ENCODE measurements around the gene IQGAP2. TPM values are rescaled to one million over a fixed set of nuclear protein-coding genes. Genes with fewer than 3 reads are reported as not detected.

Gene IQGAP2
- total RNA-seq, 6 donors from 2014 or later = 24.3 to 57.6 (median 28.9) TPM

DNA sequence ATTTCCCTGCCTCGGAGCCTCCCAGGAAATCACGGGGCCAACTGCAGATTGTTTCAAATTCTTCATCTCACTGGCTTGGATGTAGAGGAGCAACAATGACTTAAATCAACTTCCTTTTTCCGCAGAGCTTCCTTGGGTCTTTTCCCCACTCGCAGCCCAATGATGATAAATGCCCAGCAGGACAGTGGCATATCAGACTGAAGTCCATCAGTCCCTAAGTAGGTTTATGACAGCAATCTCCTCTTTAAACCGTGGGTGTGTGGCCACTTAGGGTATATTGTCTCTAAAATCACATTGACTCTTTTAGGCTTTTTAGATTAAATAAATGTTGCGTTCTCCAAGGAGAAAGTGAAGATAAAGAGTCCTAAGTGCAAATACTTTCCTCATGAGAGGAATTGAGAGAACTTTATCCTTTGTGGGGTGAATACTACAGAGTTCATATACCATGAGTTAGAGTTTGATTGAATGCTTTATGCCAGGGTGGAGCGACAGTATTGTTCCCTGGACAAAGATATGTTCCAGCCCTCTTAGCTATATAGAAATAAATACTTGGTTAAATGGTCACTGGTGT, 59.1 kb downstream of the IQGAP2 start:
- WGBS, 2 donors = 75 to 80% methylated on average over 7 of the region's 7 CpGs
- H3K4me1 ChIP-seq = peaks cover 0 to 20% (median 12%) of the 10 kb centered on the region in 4 donors
- no peaks in the 10 kb centered on the region for H3K27me3 ChIP-seq
- no peaks in the 10 kb centered on the region for H3K9me3 ChIP-seq
- H3K36me3 ChIP-seq = no peaks in the 10 kb centered on the region
- ATAC-seq (ENCODE audit: low FRiP score in 2 of 2) (no peak), DNase-seq (no peak)
- H3K27ac ChIP-seq = no peak overlapping the region
- TF ChIP-seq POLR2A (IDR thresholded peaks at IDR 0.05) = no peak
- TF ChIP-seq POLR2AphosphoS5 (IDR thresholded peaks at IDR 0.05) = no peak
- TF ChIP-seq, protein P1, sequence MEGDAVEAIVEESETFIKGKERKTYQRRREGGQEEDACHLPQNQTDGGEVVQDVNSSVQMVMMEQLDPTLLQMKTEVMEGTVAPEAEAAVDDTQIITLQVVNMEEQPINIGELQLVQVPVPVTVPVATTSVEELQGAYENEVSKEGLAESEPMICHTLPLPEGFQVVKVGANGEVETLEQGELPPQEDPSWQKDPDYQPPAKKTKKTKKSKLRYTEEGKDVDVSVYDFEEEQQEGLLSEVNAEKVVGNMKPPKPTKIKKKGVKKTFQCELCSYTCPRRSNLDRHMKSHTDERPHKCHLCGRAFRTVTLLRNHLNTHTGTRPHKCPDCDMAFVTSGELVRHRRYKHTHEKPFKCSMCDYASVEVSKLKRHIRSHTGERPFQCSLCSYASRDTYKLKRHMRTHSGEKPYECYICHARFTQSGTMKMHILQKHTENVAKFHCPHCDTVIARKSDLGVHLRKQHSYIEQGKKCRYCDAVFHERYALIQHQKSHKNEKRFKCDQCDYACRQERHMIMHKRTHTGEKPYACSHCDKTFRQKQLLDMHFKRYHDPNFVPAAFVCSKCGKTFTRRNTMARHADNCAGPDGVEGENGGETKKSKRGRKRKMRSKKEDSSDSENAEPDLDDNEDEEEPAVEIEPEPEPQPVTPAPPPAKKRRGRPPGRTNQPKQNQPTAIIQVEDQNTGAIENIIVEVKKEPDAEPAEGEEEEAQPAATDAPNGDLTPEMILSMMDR (IDR thresholded peaks at IDR 0.05) = no peak
- TF ChIP-seq EP300 (IDR thresholded peaks at IDR 0.05) = no peak
- H3K4me3 ChIP-seq = no peak overlapping the region

DNA sequence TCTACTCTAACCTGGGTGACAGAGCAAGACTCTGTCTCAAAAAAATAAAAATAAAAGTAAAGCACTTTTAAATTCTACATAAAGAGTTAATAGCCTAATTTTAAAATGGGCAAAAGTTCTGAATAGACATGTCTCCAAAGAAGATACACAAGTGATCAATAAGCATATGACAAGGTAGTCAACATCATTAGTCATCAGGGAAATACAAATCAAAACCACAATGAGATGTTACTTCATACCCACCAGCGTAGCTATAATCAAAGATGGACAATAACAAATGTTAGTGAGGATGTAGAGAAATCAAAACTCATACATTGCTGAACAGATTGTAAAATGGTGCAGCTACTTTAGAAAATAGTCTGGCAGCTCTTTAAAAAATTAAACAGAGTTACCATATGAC, 64.1 kb downstream of the IQGAP2 start:
- Histone ChIP-seq H3K4me1 (peaks cover 0 to 4% (median 1%) of the 10 kb centered on the region in 4 donors), H3K27ac (no peak overlapping the region), H3K9me3 (no peaks in the 10 kb centered on the region), H3K36me3 (no peaks in the 10 kb centered on the region), H3K27me3 (no peaks in the 10 kb centered on the region), H3K4me3 (no peak overlapping the region)
- TF ChIP-seq POLR2AphosphoS5 (IDR thresholded peaks at IDR 0.05) = no peak
- TF ChIP-seq POLR2A (IDR thresholded peaks at IDR 0.05) = no peak
- TF ChIP-seq, protein P1 (IDR thresholded peaks at IDR 0.05) = no peak
- TF ChIP-seq EP300 (IDR thresholded peaks at IDR 0.05) = no peak
- 66 to 74% methylated on average over 1 of the region's 1 CpG for WGBS, 2 donors
- DNase-seq (no peak), ATAC-seq (ENCODE audit: low FRiP score in 2 of 2) (no peak)

DNA sequence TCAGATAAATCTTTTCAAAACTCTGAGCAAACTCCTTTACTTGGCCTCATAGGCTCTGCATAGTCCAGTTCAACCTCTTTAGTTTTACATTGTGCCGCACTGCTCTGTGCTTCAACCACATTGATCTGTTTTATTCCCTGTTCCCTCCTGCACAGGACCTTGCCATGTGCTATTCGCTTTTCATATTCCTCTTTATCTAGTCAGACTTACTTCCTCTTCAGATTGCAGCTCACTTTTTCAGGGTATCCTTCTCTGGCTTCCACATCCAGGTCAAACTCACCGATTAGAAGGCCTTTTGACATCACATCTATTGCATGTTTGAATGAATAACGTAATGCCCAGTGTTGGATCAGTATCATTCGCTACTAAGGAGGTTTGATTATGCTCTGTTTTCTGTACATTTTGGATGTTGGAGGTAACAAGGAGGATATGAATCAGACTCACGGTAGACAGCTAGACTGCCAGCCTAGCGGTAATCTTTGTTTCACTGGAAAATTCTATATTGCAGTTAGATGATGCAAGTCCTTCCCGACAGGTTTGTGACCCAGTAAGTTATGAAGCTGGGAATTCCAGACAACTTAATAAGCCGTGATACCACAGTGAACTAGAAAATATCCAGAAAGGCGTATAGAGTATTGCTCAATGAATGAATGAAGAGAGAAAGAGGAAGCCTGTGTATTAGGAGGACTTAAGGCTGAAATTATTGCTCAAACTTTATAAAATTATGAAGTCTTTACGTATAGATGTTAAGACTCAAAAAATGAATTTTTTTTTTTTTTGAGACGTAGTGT, 65.7 kb downstream of the IQGAP2 start:
- TF ChIP-seq, protein P1 (IDR thresholded peaks at IDR 0.05) = no peak
- TF ChIP-seq POLR2A (IDR thresholded peaks at IDR 0.05) = no peak
- no peak for TF ChIP-seq EP300 (IDR thresholded peaks at IDR 0.05)
- no peak for TF ChIP-seq POLR2AphosphoS5 (IDR thresholded peaks at IDR 0.05)
- no peak overlapping the region for H3K27ac ChIP-seq
- H3K4me1 ChIP-seq = peaks cover 0 to 5% (median 2%) of the 10 kb centered on the region in 4 donors
- H3K36me3 ChIP-seq = no peaks in the 10 kb centered on the region
- H3K9me3 ChIP-seq = no peaks in the 10 kb centered on the region
- DNase-seq = no peak
- H3K4me3 ChIP-seq = no peak overlapping the region
- ATAC-seq (ENCODE audit: low FRiP score in 2 of 2) = peak in 1 of 2 donors; percentile 66
- WGBS, 2 donors = 82% methylated on average over 12 of the region's 12 CpGs
- H3K27me3 ChIP-seq = no peaks in the 10 kb centered on the region

DNA sequence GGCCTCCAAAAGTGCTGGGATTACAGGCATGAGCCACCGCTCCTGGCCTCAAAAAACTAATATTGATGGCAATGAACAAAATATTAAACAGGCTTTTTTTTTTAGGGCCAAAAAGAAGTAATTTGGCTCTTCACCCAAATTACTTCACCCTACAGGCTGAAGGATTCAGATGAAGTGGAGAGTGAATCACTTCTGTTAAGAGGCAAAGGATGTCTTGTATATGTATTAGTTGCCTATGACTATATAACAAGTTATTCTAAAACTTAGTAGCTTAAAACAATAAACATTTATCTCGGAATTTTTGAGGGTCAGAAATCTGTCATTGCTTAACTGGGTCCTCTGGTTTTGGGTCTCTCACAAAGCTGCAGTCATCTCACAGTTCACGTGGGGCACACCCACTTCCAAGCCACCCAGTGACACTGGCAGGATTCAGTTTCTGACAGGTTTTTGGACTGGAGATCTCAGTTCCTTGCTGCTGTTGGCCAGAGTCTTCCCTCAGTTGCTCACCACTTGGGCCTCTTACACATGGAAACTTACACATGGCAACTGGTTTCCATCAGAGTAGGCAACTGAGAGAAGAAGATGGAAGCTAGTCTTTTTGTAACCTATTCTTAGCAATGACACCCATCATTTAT, 66.7 kb downstream of the IQGAP2 start:
- peaks cover 0 to 5% (median 2%) of the 10 kb centered on the region in 4 donors for H3K4me1 ChIP-seq
- no peak for DNase-seq
- no peak overlapping the region for H3K4me3 ChIP-seq
- 94 to 97% methylated on average over 3 of the region's 3 CpGs for WGBS, 2 donors
- no peak for ATAC-seq (ENCODE audit: low FRiP score in 2 of 2)
- no peak overlapping the region for H3K27ac ChIP-seq
- H3K36me3 ChIP-seq = no peaks in the 10 kb centered on the region
- TF ChIP-seq POLR2AphosphoS5 (IDR thresholded peaks at IDR 0.05) (no peak), POLR2A (IDR thresholded peaks at IDR 0.05) (no peak), EP300 (IDR thresholded peaks at IDR 0.05) (no peak)
- TF ChIP-seq, protein P1 (IDR thresholded peaks at IDR 0.05) = no peak
- H3K27me3 ChIP-seq = no peaks in the 10 kb centered on the region
- no peaks in the 10 kb centered on the region for H3K9me3 ChIP-seq
